H1 (cell line): ENCODE results near the gene PSMD13. TPM values are rescaled to one million over a fixed set of nuclear protein-coding genes. Genes with fewer than 3 reads are reported as not detected.

Experiments
- ASH2L ChIP-seq: fragments of 200-600, 300-600 bp; sonication (generic); IDR thresholded peaks from one replicate; pipeline ENCODE4 v1.7.1; 2017; ENCODE audit warnings: low read length
- EZH2 ChIP-seq: fragments of 200-600 bp; sonication (generic); IDR thresholded peaks from 2 replicates; pipeline ENCODE4 v1.7.1; 2012; ENCODE audit warnings: low read depth, mild to moderate bottlenecking, moderate library complexity, low read length, inconsistent platforms; ENCODE audit not compliant: severe bottlenecking
- GABPA ChIP-seq: IDR thresholded peaks from 2 replicates; pipeline ENCODE4 v1.6.1; 2011; ENCODE audit warnings: mild to moderate bottlenecking, low read length, moderate library complexity, borderline replicate concordance; ENCODE audit not compliant: insufficient read depth
- JUND ChIP-seq: IDR thresholded peaks from 2 replicates; pipeline ENCODE4 v1.6.1; 2011; ENCODE audit warnings: mild to moderate bottlenecking, improper control_type of control experiment, low read length
- KDM5A ChIP-seq: fragments of 200-600 bp; IDR thresholded peaks from 2 replicates; pipeline ENCODE4 v1.7.1; 2012; ENCODE audit warnings: mild to moderate bottlenecking, low read length, inconsistent platforms, mixed read lengths
- SIX5 ChIP-seq: IDR thresholded peaks from 2 replicates; pipeline ENCODE4 v1.6.1; 2011; ENCODE audit warnings: mild to moderate bottlenecking, low read depth, low read length
- SP2 ChIP-seq: IDR thresholded peaks from 2 replicates; pipeline ENCODE4 v1.6.1; 2012; ENCODE audit warnings: mild to moderate bottlenecking, low read length, inconsistent platforms
- TEAD4 ChIP-seq: IDR thresholded peaks from 2 replicates; pipeline ENCODE4 v1.6.1; 2012; ENCODE audit warnings: low read depth, low read length, inconsistent platforms, mixed read lengths
- polyA plus RNA-seq, 7 experiments: library from polyadenylated mRNA; depleted of rRNA in 3 of 7; stranded (reverse) in 5 of 7; unstranded in 2 of 7; fragments of >200 nt in 5 of 7; fragments of 200-250 nt in 2 of 7; gene quantifications; 1 replicate in 5 of 7; 2 replicates in 1 of 7; 4 replicates in 1 of 7; pipeline versions ENCODE4 v1.2.1 to v1.2.3, GENCODE V29; 2011 to 2013; ENCODE audit warnings: missing spikeins in 2 of 7, mixed read lengths in 2 of 7
- total RNA-seq: library from RNA; stranded (reverse); fragmentation: NEBNext Ultra II Directional; extraction: Animal tissue kit (Norgen Biotek cat#: 25700); gene quantifications from 2 replicates; pipeline ENCODE4 v1.2.1, GENCODE V29; 2021
- TF ChIP-seq, protein P1 (sequence below): IDR thresholded peaks from 2 replicates; pipeline ENCODE4 v1.6.1; 2012; ENCODE audit warnings: inconsistent platforms

The PSMD13 gene
- total and polyA plus RNA-seq, 2 of the 8 experiments (the other 6 are each of a cell fraction or from before 2014, with no cell fraction given), result 121 to 141 TPM

- TF ChIP-seq ASH2L (no peak), TEAD4 (no peak), JUND (no peak), EZH2 (peak; percentile 57), SIX5 (no peak), GABPA (no peak), KDM5A (no peak), SP2 (no peak)
- TF ChIP-seq, protein P1, sequence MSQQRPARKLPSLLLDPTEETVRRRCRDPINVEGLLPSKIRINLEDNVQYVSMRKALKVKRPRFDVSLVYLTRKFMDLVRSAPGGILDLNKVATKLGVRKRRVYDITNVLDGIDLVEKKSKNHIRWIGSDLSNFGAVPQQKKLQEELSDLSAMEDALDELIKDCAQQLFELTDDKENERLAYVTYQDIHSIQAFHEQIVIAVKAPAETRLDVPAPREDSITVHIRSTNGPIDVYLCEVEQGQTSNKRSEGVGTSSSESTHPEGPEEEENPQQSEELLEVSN, result peak; percentile 85
Measured at GRCh38 chr11:287821-288477, 51.2 kb downstream of the PSMD13 start (continued).
